Thoracic aorta (tissue), 2 donors: Measurements from ENCODE around the gene TBL3. TPM values are rescaled to one million over a fixed set of nuclear protein-coding genes. Genes with fewer than 3 reads are reported as not detected.

Experiments used
- ATAC-seq: fragments of 150-250 bp; one replicate; pipeline ENCODE4 v1.8.0; 2017; ENCODE audit warnings: low read depth; ENCODE audit not compliant: insufficient number of reproducible peaks, low FRiP score
- DNase-seq: peaks from one replicate; pipeline ENCODE4 v3.0.0-alpha.2; 2020; ENCODE audit warnings: low spot score
- H3K27ac ChIP-seq, 2 donors: fragments of 200-600 bp; sonication (generic); 1 replicate in 1 of 2; 2 replicates in 1 of 2; pipeline ENCODE4 v1.5.1; 2016; ENCODE audit warnings: mild to moderate bottlenecking in 2 of 2, moderate library complexity in 2 of 2
- H3K27me3 ChIP-seq: fragments of 200-600 bp; sonication (generic); replicated peaks from 2 replicates; pipeline ENCODE4 v1.6.0; 2016; ENCODE audit warnings: mild to moderate bottlenecking; ENCODE audit not compliant: insufficient read depth
- H3K36me3 ChIP-seq: fragments of 200-600 bp; sonication (generic); one replicate; pipeline ENCODE4 v1.5.1; 2016
- H3K4me1 ChIP-seq, 2 donors: fragments of 200-600 bp; sonication (generic); 1 replicate in 1 of 2; 2 replicates in 1 of 2; pipeline versions ENCODE4 v1.5.1 to v1.6.0; 2016; ENCODE audit warnings: low read depth in 2 of 2, mild to moderate bottlenecking in 1 of 2; ENCODE audit not compliant: control insufficient read depth in 1 of 2
- H3K4me3 ChIP-seq: fragments of 200-600 bp; sonication (generic); 2 replicates; pipeline ENCODE4 v1.5.1; 2016; ENCODE audit warnings: mild to moderate bottlenecking
- H3K9me3 ChIP-seq: fragments of 200-600 bp; sonication (generic); 2 replicates; pipeline ENCODE4 v1.5.1; 2016
- total RNA-seq, 2 donors: library from RNA; depleted of rRNA; stranded (reverse); fragments of >200 nt; gene quantifications; one replicate each; pipeline versions ENCODE4 v1.1.0 to v1.2.3, GENCODE V29; 2016
- TF ChIP-seq, protein P1 (sequence below): fragments of 200-600 bp; sonication (generic); IDR thresholded peaks from one replicate; pipeline ENCODE4 v1.5.1; 2019; ENCODE audit warnings: antibody characterized with exemption

The TBL3 gene
- total RNA-seq, 2 donors from 2014 or later: 22.2 to 44.8 TPM

DNA sequence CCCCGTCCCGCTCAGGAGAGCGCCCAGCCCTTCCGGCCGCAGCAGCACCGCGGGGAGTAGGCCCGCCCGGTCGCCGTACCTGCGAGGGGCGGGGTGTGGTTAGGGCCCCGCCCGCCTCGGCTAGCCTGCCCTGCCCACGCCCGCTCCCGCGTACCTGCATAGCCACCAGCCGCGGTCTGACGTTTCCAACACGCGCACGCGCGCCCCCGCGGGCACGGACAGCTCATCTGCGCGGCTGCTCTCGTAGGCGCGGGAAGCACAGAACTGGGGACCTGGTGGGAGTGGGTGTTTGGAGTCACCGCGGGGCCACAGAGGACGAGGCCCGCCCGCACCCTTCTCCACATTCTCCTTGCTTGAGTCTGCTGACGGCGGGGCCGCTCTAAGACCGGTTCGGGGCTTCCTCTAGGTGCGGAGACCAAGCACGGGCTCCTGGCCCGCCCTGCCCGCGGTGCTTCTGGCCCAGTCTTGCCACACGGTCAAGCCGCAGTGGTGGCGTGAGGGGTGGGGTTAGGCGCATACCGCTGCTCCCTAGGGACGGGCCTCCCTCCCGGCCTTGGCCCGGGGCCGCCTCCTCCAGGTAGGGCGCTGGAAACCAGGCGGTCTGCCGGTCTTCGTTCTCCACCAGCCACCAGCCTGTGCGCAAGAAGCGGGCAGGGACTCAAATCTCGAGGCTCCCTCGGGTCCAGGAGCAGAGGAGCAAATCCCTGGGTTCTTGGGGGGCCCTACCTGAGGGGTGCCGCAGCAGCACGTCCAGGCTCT, 7.6 kb downstream of the TBL3 start:
- Histone ChIP-seq H3K36me3 (peaks cover 42% of the 10 kb centered on the region), H3K4me3 (no peak overlapping the region), H3K9me3 (no peaks in the 10 kb centered on the region), H3K27me3 (no peaks in the 10 kb centered on the region), H3K4me1 (peaks cover 0 to 7% of the 10 kb centered on the region in 2 donors), H3K27ac (no peak overlapping the region)
- DNase-seq: no peak
- TF ChIP-seq, protein P1, sequence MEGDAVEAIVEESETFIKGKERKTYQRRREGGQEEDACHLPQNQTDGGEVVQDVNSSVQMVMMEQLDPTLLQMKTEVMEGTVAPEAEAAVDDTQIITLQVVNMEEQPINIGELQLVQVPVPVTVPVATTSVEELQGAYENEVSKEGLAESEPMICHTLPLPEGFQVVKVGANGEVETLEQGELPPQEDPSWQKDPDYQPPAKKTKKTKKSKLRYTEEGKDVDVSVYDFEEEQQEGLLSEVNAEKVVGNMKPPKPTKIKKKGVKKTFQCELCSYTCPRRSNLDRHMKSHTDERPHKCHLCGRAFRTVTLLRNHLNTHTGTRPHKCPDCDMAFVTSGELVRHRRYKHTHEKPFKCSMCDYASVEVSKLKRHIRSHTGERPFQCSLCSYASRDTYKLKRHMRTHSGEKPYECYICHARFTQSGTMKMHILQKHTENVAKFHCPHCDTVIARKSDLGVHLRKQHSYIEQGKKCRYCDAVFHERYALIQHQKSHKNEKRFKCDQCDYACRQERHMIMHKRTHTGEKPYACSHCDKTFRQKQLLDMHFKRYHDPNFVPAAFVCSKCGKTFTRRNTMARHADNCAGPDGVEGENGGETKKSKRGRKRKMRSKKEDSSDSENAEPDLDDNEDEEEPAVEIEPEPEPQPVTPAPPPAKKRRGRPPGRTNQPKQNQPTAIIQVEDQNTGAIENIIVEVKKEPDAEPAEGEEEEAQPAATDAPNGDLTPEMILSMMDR: no peak
- no peak for ATAC-seq

- H3K4me1 ChIP-seq: peaks cover 7 to 14% of the 10 kb centered on the region in 2 donors
- H3K4me3 ChIP-seq: no peak overlapping the region
- H3K27ac ChIP-seq: no peak overlapping the region
- H3K9me3 ChIP-seq: no peaks in the 10 kb centered on the region
- DNase-seq (no peak), ATAC-seq (no peak)
- no peaks in the 10 kb centered on the region for H3K27me3 ChIP-seq
- TF ChIP-seq, protein P1: no peak
- peaks cover 34% of the 10 kb centered on the region for H3K36me3 ChIP-seq
These were observed 8.3 kb downstream of the TBL3 start for GRCh38 chr16:1980030-1980769.

DNA sequence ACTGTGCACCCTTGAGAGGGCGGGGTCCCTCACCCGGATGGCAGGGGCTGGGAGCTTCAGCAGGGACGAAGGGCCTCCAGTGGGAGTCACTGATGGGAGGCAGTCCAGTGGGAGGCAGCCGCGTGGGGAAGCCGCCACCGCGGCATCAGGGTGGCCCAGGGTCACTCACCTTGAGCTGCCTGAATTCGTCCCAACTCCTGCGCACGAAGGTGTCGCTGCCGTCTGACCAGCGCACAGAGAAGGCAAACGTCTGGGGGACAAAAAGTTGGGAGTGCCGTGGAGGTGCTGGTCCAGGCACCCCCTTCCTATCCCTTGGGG, 8.9 kb downstream of the TBL3 start:
- no peak overlapping the region for H3K4me3 ChIP-seq
- TF ChIP-seq, protein P1: no peak
- H3K36me3 ChIP-seq: peaks cover 29% of the 10 kb centered on the region
- no peak overlapping the region for H3K27ac ChIP-seq
- ATAC-seq (no peak), DNase-seq (no peak)
- no peaks in the 10 kb centered on the region for H3K9me3 ChIP-seq
- peaks cover 7 to 18% of the 10 kb centered on the region in 2 donors for H3K4me1 ChIP-seq
- H3K27me3 ChIP-seq: no peaks in the 10 kb centered on the region

DNA sequence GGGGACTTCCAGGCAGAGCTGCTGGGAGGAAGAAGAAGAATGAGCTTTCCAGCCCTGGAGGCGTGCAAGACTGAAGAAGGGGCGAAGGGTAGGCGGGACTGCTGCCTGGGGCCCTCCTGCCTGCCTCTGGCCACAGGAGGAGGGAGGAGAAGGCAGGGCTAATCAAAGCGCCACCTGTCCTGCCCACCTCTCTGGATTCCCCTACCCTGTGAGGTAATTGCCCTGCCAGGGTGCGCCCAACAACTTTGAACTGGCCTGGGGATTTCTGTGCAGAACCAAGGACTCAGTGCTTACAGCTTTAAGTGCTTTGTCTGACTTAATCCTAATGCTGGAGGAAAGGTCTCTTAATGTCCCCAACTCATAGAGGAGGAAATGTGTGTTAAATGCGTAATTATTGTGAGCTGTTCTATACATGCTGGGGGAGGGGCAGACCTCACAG, 9.6 kb downstream of the TBL3 start, which contains the start of gene NOXO1:
Gene NOXO1 (minus strand): TSS at position 72 of the 439 bp plus-strand sequence. CDS start 290 bp downstream, outside the sequence.
- no peak within 1 kb of the TSS for H3K4me3 ChIP-seq
- peaks cover 7 to 18% of the 10 kb centered on the region in 2 donors for H3K4me1 ChIP-seq
- no peaks in the 10 kb centered on the region for H3K27me3 ChIP-seq
- peaks cover 29% of the 10 kb centered on the region for H3K36me3 ChIP-seq
- TF ChIP-seq, protein P1: no peak
- H3K9me3 ChIP-seq: no peaks in the 10 kb centered on the region
- H3K27ac ChIP-seq: no peak within 1 kb of the TSS
- no peak for ATAC-seq
- no peak for DNase-seq

- DNase-seq (no peak), ATAC-seq (no peak)
- no peak overlapping the region for H3K27ac ChIP-seq
- H3K36me3 ChIP-seq: peaks cover 25% of the 10 kb centered on the region
- no peak overlapping the region for H3K4me3 ChIP-seq
- no peaks in the 10 kb centered on the region for H3K27me3 ChIP-seq
- TF ChIP-seq, protein P1: no peak
- H3K9me3 ChIP-seq: no peaks in the 10 kb centered on the region
- H3K4me1 ChIP-seq: peaks cover 7 to 18% of the 10 kb centered on the region in 2 donors
These were observed 10.2 kb downstream of the TBL3 start for GRCh38 chr16:1982013-1982433.
